Epithelial cell of esophagus (primary cell): Measurements from ENCODE around the gene OOSP2.
"Not testable (repeated sequence)": the region's sequence is repeated elsewhere in the genome, so short reads cannot be mapped to it uniquely, and the experiment has no call there.

Source experiments
- DNase-seq: peaks from one replicate; pipeline ENCODE4 v3.0.0; 2010; ENCODE audit warnings: low read depth
- H3K4me3 ChIP-seq: 2 replicates; pipeline ENCODE4 v1.5.1; 2011; ENCODE audit warnings: mild to moderate bottlenecking, low read length, control low read depth
- CTCF ChIP-seq: IDR thresholded peaks from 2 replicates; pipeline ENCODE4 v1.5.1; 2011; ENCODE audit warnings: low read depth, mild to moderate bottlenecking, low read length, control low read depth, inconsistent platforms; ENCODE audit not compliant: insufficient read depth; ENCODE audit errors: missing control alignments

Gene OOSP2

GRCh38 chr11:60059521-60060240, 19.5 kb downstream of the OOSP2 start:
- TF ChIP-seq CTCF = no peak
- H3K4me3 ChIP-seq = no peak overlapping the region
- DNase-seq = no peak

- TF ChIP-seq CTCF = no peak
- DNase-seq = no peak
- H3K4me3 ChIP-seq = no peak overlapping the region
These were observed 23.9 kb downstream of the OOSP2 start for GRCh38 chr11:60064111-60064510.

GRCh38 chr11:60065801-60066200, 25.6 kb downstream of the OOSP2 start:
- no peak for TF ChIP-seq CTCF
- no peak for DNase-seq
- H3K4me3 ChIP-seq = no peak overlapping the region

- DNase-seq = peak; percentile 61
- TF ChIP-seq CTCF = no peak
- H3K4me3 ChIP-seq = no peak overlapping the region
These were observed 29.2 kb downstream of the OOSP2 start for GRCh38 chr11:60069450-60069849.

- not testable (repeated sequence) for DNase-seq, H3K4me3 ChIP-seq
These were observed 31.4 kb downstream of the OOSP2 start for GRCh38 chr11:60071644-60072043.

GRCh38 chr11:60077216-60077817, 37.1 kb downstream of the OOSP2 start:
- no peak for TF ChIP-seq CTCF
- H3K4me3 ChIP-seq = no peak overlapping the region
- DNase-seq = no peak

GRCh38 chr11:60077981-60078380, 37.8 kb downstream of the OOSP2 start:
- no peak overlapping the region for H3K4me3 ChIP-seq
- no peak for TF ChIP-seq CTCF
- no peak for DNase-seq
